Fibroblast of lung (primary cell): ENCODE results near the gene SAG. TPM values are rescaled to one million over a fixed set of nuclear protein-coding genes. Genes with fewer than 3 reads are reported as not detected.

Experiments
- DNase-seq, 2 donors: peaks; one replicate each; pipeline versions ENCODE4 v3.0.0 to v3.0.0-alpha.2; 2010; ENCODE audit warnings: low read depth in 2 of 2
- H2AFZ ChIP-seq: 2 replicates; pipeline ENCODE4 v1.5.1; 2012; ENCODE audit warnings: low read length, control low read depth, inconsistent platforms
- H3K27ac ChIP-seq: 2 replicates; pipeline ENCODE4 v1.5.1; 2011; ENCODE audit warnings: low read length, control low read depth; ENCODE audit not compliant: insufficient read depth
- H3K27me3 ChIP-seq: 2 replicates; pipeline ENCODE4 v1.5.1; 2011; ENCODE audit warnings: mild to moderate bottlenecking, low read length; ENCODE audit not compliant: control insufficient read depth, insufficient read depth
- H3K36me3 ChIP-seq: 2 replicates; pipeline ENCODE4 v1.5.1; 2011; ENCODE audit warnings: low read length; ENCODE audit not compliant: control insufficient read depth, insufficient read depth
- H3K4me1 ChIP-seq: 2 replicates; pipeline ENCODE4 v1.5.1; 2011; ENCODE audit warnings: low read length; ENCODE audit not compliant: control insufficient read depth, insufficient read depth; ENCODE audit errors: extremely low read depth
- H3K4me2 ChIP-seq: 2 replicates; pipeline ENCODE4 v1.5.1; 2011; ENCODE audit warnings: low read length, control low read depth; ENCODE audit not compliant: insufficient read depth; ENCODE audit errors: extremely low read depth
- H3K4me3 ChIP-seq, 4 experiments: fragments of 200-600 bp in 1 of 4; sonication (generic) in 1 of 4; replicated peaks in 1 of 4; 2 replicates each; pipeline ENCODE4 v1.5.1; 2011 to 2016; ENCODE audit warnings: low read length in 4 of 4, low read depth in 3 of 4, mild to moderate bottlenecking in 3 of 4, control low read depth in 2 of 4, inconsistent platforms in 1 of 4, mixed read lengths in 1 of 4; ENCODE audit not compliant: insufficient read depth in 1 of 4; ENCODE audit errors: control extremely low read depth in 1 of 4
- H3K79me2 ChIP-seq: 2 replicates; pipeline ENCODE4 v1.5.1; 2012; ENCODE audit warnings: mild to moderate bottlenecking, low read length, inconsistent platforms; ENCODE audit not compliant: control insufficient read depth, insufficient read depth
- H3K9ac ChIP-seq: 2 replicates; pipeline ENCODE4 v1.5.1; 2011; ENCODE audit warnings: mild to moderate bottlenecking, low read length, control low read depth; ENCODE audit not compliant: insufficient read depth
- H3K9me3 ChIP-seq: 2 replicates; pipeline ENCODE4 v1.5.1; 2012; ENCODE audit warnings: low read depth, low read length; ENCODE audit not compliant: control insufficient read depth, insufficient read depth
- H4K20me1 ChIP-seq: 2 replicates; pipeline ENCODE4 v1.5.1; 2011; ENCODE audit warnings: low read length; ENCODE audit not compliant: control insufficient read depth, insufficient read depth; ENCODE audit errors: extremely low read depth
- CTCF ChIP-seq, 2 donors: IDR thresholded peaks in 1 of 2; conservative IDR thresholded peaks in 1 of 2; 1 replicate in 1 of 2; 2 replicates in 1 of 2; pipeline ENCODE4 v1.5.1; 2011 to 2012; ENCODE audit warnings: low read length in 2 of 2, control low read depth in 1 of 2, inconsistent platforms in 1 of 2, low read depth in 1 of 2, mild to moderate bottlenecking in 1 of 2
- EZH2 ChIP-seq: IDR thresholded peaks from 2 replicates; pipeline ENCODE4 v1.5.1; 2012; ENCODE audit warnings: low read length, control low read depth, mild to moderate bottlenecking; ENCODE audit errors: missing control alignments
- polyA plus RNA-seq, 2 donors: library from polyadenylated mRNA; depleted of rRNA in 1 of 2; stranded (reverse) in 1 of 2; unstranded in 1 of 2; fragments of >200 nt; gene quantifications; 2 replicates each; pipeline ENCODE4 v1.2.1, GENCODE V29; 2011 to 2012; ENCODE audit warnings: missing spikeins in 1 of 2
- total RNA-seq: library from RNA; depleted of rRNA; stranded (reverse); fragments of >200 nt; gene quantifications from 2 replicates; pipeline ENCODE4 v1.2.1, GENCODE V29; 2014

SAG gene
- total and polyA plus RNA-seq, 2 donors (not counting 1 experiment from before 2014, with no cell fraction given): not detected

DNA sequence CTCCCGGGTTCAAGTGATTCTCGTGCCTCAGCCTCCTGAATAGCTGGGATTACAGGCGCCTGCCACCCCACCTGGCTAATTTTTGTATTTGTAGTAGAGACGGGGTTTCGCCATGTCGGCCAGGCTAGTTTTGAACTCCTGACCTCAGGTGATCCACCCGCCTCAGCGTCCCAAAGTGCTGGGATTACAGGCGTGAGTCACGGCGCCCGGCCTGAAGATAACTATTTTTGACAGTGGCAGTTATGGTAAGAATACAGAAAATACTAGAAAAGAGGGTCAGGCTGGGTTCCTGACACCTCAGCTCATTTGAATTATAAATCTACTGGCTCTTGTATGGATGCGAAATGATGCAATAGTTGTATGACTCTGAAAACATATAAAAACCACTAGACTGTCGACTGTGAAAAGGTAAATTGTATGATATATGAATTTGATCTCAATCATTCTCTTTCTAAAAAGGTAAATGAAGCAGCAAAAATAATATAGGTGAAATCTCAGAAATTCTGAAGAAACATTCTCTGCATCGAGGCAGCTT, 35.6 kb downstream of the SAG start:
- no peak overlapping the region for H3K27ac ChIP-seq
- no peak overlapping the region for H2AFZ ChIP-seq
- H3K36me3 ChIP-seq: no peaks in the 10 kb centered on the region
- TF ChIP-seq CTCF (conservative IDR thresholded peaks at IDR 0.05 in 1 of 2, IDR thresholded peaks at IDR 0.05 in 1 of 2; ENCODE audit: low read depth in 1 of 2, low read length in 2 of 2): no peak
- no peak for TF ChIP-seq EZH2
- peaks cover 2% of the 10 kb centered on the region for H3K27me3 ChIP-seq
- no peak for DNase-seq
- H3K9me3 ChIP-seq: no peaks in the 10 kb centered on the region
- no peak overlapping the region for H3K4me3 ChIP-seq
- H3K4me1 ChIP-seq: no peaks in the 10 kb centered on the region
- no peaks in the 10 kb centered on the region for H3K79me2 ChIP-seq
- H4K20me1 ChIP-seq: no peaks in the 10 kb centered on the region
- H3K4me2 ChIP-seq: no peak overlapping the region
- no peak overlapping the region for H3K9ac ChIP-seq

- TF ChIP-seq EZH2 (no peak), CTCF (conservative IDR thresholded peaks at IDR 0.05 in 1 of 2, IDR thresholded peaks at IDR 0.05 in 1 of 2; ENCODE audit: low read depth in 1 of 2, low read length in 2 of 2) (no peak)
- H3K79me2 ChIP-seq: no peaks in the 10 kb centered on the region
Observed at GRCh38 chr2:233346376-233346775, 38.8 kb downstream of the SAG start.

DNA sequence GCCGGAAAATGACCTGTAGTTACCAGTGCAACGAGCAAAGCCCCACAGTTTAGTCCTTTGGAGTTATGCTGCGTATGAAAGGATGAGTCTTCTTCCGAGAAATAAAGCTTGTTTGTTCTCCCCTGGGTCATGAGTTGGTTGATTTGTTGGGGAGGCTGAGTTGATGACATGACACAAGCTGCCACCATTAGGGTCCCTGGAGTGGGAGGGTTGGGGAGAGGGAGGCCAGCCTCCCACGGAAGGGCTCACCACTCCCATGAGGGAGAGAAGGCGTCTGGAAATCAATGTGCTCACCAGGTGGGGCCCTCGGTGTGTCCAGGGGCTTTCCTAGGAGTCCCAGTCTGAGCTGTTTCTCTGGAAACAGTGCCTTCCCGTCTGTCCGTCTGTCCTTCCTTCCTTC, 39.3 kb downstream of the SAG start:
- H3K27me3 ChIP-seq: peaks cover 10% of the 10 kb centered on the region
- DNase-seq: no peak
- H3K4me3 ChIP-seq: no peak overlapping the region
- no peaks in the 10 kb centered on the region for H4K20me1 ChIP-seq
- no peak overlapping the region for H2AFZ ChIP-seq
- no peaks in the 10 kb centered on the region for H3K36me3 ChIP-seq
- no peaks in the 10 kb centered on the region for H3K9me3 ChIP-seq
- no peak overlapping the region for H3K4me2 ChIP-seq
- H3K79me2 ChIP-seq: no peaks in the 10 kb centered on the region
- H3K9ac ChIP-seq: no peak overlapping the region
- H3K4me1 ChIP-seq: no peaks in the 10 kb centered on the region
- H3K27ac ChIP-seq: no peak overlapping the region
- no peak for TF ChIP-seq EZH2

More at GRCh38 chr2:233346376-233346775, 38.8 kb downstream of the SAG start:
- Histone ChIP-seq H3K9me3 (no peaks in the 10 kb centered on the region), H4K20me1 (no peaks in the 10 kb centered on the region), H3K27ac (no peak overlapping the region), H3K36me3 (no peaks in the 10 kb centered on the region), H3K4me3 (no peak overlapping the region), H3K27me3 (peaks cover 10% of the 10 kb centered on the region), H2AFZ (no peak overlapping the region), H3K9ac (no peak overlapping the region), H3K4me2 (no peak overlapping the region), H3K4me1 (no peaks in the 10 kb centered on the region)
- DNase-seq: no peak
